HepG2 (cell line): Measurements from ENCODE around the gene TRAPPC3. TPM values are rescaled to one million over a fixed set of nuclear protein-coding genes. Genes with fewer than 3 reads are reported as not detected.

Experiments used
- ATAC-seq: fragments of 200-7000 bp; cut with Tn5 transposase; 3 replicates; pipeline ENCODE4 v1.9.1; 2020; ENCODE audit warnings: mild to moderate bottlenecking, moderate library complexity
- BruUV-seq: library from RNA; stranded (reverse); fragments of 400-500 nt; replicated peaks from 2 replicates; lab custom pipeline; 2021; lab: Mats Ljungman, UMichigan
- CTCF ChIA-PET: fragments of 300-600 bp; formaldehyde crosslinking; extraction: SDS; loops from one replicate; lab custom pipeline; 2021; ENCODE audit warnings: low total read pairs, inconsistent platforms, low intra/inter-chr PET ratio; lab: Yijun Ruan, JAX
- POLR2A ChIA-PET: fragments of 350-600 bp; sonication (Branson Sonifier 250); formaldehyde crosslinking; loops from one replicate; lab custom pipeline; 2020; ENCODE audit warnings: antibody characterized with exemption, inconsistent platforms; lab: Yijun Ruan, JAX
- DNase-seq: peaks from one replicate; pipeline ENCODE4 v3.0.0-alpha.2; 2015; ENCODE audit warnings: low spot score
- FAIRE-seq: peaks from 3 replicates; lab custom pipeline; 2011; peaks lifted over from hg19 to GRCh38; lab: Jason Lieb, UNC
- H2AFZ ChIP-seq: one replicate; pipeline ENCODE4 v1.6.1; 2011; ENCODE audit warnings: low read length, inconsistent platforms
- H3K27ac ChIP-seq: fragments of 300-600 bp; 3 replicates; pipeline ENCODE4 v1.8.0; 2011; ENCODE audit warnings: mixed run types, mild to moderate bottlenecking, mixed read lengths, low read length, inconsistent platforms; ENCODE audit not compliant: insufficient read depth; ENCODE audit errors: extremely low read length
- H3K27me3 ChIP-seq, 2 experiments: fragments of 200-600 bp in 1 of 2; 2 replicates in 1 of 2; 3 replicates in 1 of 2; pipeline versions ENCODE4 v1.6.0 to v1.8.0; 2011; ENCODE audit warnings: low read length in 2 of 2, mild to moderate bottlenecking in 2 of 2, moderate library complexity in 2 of 2, inconsistent platforms in 1 of 2; ENCODE audit not compliant: insufficient read depth in 2 of 2, control insufficient read depth in 1 of 2
- H3K36me3 ChIP-seq, 2 experiments: fragments of 200-600 bp in 1 of 2; replicated peaks in 1 of 2; 2 replicates in 1 of 2; 3 replicates in 1 of 2; pipeline versions ENCODE4 v1.5.1 to v1.8.0; 2011; ENCODE audit warnings: low read length in 2 of 2, inconsistent platforms in 1 of 2; ENCODE audit not compliant: insufficient read depth in 2 of 2, control insufficient read depth in 1 of 2
- H3K4me1 ChIP-seq: 2 replicates; pipeline ENCODE4 v1.5.1; 2012; ENCODE audit warnings: low read length, inconsistent platforms; ENCODE audit not compliant: insufficient read depth
- H3K4me2 ChIP-seq: 2 replicates; pipeline ENCODE4 v1.6.0; 2011; ENCODE audit warnings: low read depth, low read length, inconsistent platforms
- H3K4me3 ChIP-seq, 3 experiments: fragments of 200-600 bp in 1 of 3; sonication (generic), shearing (Covaris generic) in 1 of 3; replicated peaks in 1 of 3; 2 replicates each; pipeline ENCODE4 v1.5.1; 2011 to 2016; ENCODE audit warnings: low read length in 3 of 3, inconsistent platforms in 2 of 3, low read depth in 2 of 3, mild to moderate bottlenecking in 2 of 3, control low read depth in 1 of 3, mixed read lengths in 1 of 3; ENCODE audit not compliant: insufficient read depth in 1 of 3
- H3K79me2 ChIP-seq: one replicate; pipeline ENCODE4 v1.6.1; 2011; ENCODE audit warnings: low read length, inconsistent platforms; ENCODE audit not compliant: insufficient read depth
- H3K9ac ChIP-seq: 2 replicates; pipeline ENCODE4 v1.6.0; 2011; ENCODE audit warnings: mild to moderate bottlenecking, low read depth, low read length, inconsistent platforms; ENCODE audit not compliant: insufficient read depth
- H3K9me3 ChIP-seq: 2 replicates; pipeline ENCODE4 v1.5.1; 2012; ENCODE audit warnings: mild to moderate bottlenecking, low read length
- H4K20me1 ChIP-seq: 2 replicates; pipeline ENCODE4 v1.6.0; 2011; ENCODE audit warnings: inconsistent platforms, mild to moderate bottlenecking, low read length, moderate library complexity; ENCODE audit not compliant: insufficient read depth
- ATF7 ChIP-seq, 2 experiments: fragments of 450-650 bp in 1 of 2; sonication (generic) in 1 of 2; formaldehyde crosslinking in 1 of 2; IDR thresholded peaks; 2 replicates each; pipeline versions ENCODE4 v1.4.0 to v1.6.1; 2016 to 2020; ENCODE audit warnings: antibody characterized with exemption in 1 of 2, mild to moderate bottlenecking in 1 of 2, missing genetic modification reagents in 1 of 2
- CHD4 ChIP-seq: fragments of 200-600 bp; sonication (generic); IDR thresholded peaks from 2 replicates; pipeline ENCODE4 v1.7.0; 2017; ENCODE audit warnings: mild to moderate bottlenecking, low read length, borderline replicate concordance
- ELF1 ChIP-seq: sonication (generic); formaldehyde crosslinking; IDR thresholded peaks from 2 replicates; pipeline ENCODE4 v1.4.0; 2020; ENCODE audit warnings: missing genetic modification reagents
- HNRNPLL ChIP-seq: fragments of 200-400 bp; formaldehyde crosslinking; IDR thresholded peaks from 2 replicates; pipeline ENCODE4 v1.6.1; 2017; ENCODE audit warnings: mild to moderate bottlenecking, low read depth, low read length; ENCODE audit not compliant: poor library complexity, severe bottlenecking
- MLLT10 ChIP-seq: sonication (generic); formaldehyde crosslinking; IDR thresholded peaks from 2 replicates; pipeline ENCODE4 v1.4.0; 2020; ENCODE audit warnings: missing genetic modification reagents
- NFATC3 ChIP-seq: sonication (generic); formaldehyde crosslinking; IDR thresholded peaks from 2 replicates; pipeline ENCODE4 v1.5.1; 2020; ENCODE audit warnings: mild to moderate bottlenecking, missing genetic modification reagents
- NFKB2 ChIP-seq: sonication (generic); formaldehyde crosslinking; IDR thresholded peaks from 2 replicates; pipeline ENCODE4 v1.4.0; 2020; ENCODE audit warnings: missing genetic modification reagents, borderline replicate concordance
- PHF8 ChIP-seq: sonication (generic); formaldehyde crosslinking; IDR thresholded peaks from 2 replicates; pipeline ENCODE4 v1.5.0; 2020; ENCODE audit warnings: missing genetic modification reagents
- PRMT3 ChIP-seq: sonication (generic); formaldehyde crosslinking; IDR thresholded peaks from 2 replicates; pipeline ENCODE4 v1.8.1; 2022; ENCODE audit warnings: low read depth, mild to moderate bottlenecking, moderate library complexity, missing genetic modification reagents, borderline replicate concordance
- U2AF1 ChIP-seq: fragments of 200-400 bp; formaldehyde crosslinking; optimal IDR thresholded peaks from 2 replicates; pipeline ENCODE3; 2017; ENCODE audit warnings: mild to moderate bottlenecking, low read depth, low read length
- XRCC5 ChIP-seq: fragments of 200-400 bp; formaldehyde crosslinking; optimal IDR thresholded peaks from 2 replicates; pipeline ENCODE3; 2017; ENCODE audit warnings: mild to moderate bottlenecking, low read length
- ZNF333 ChIP-seq: sonication (generic); formaldehyde crosslinking; IDR thresholded peaks from 2 replicates; pipeline ENCODE4 v1.4.0; 2020; ENCODE audit warnings: mild to moderate bottlenecking, missing genetic modification reagents, borderline replicate concordance
- ZNF563 ChIP-seq: sonication (generic); formaldehyde crosslinking; IDR thresholded peaks from 2 replicates; pipeline ENCODE4 v1.8.0; 2022; ENCODE audit warnings: mild to moderate bottlenecking, moderate library complexity, missing genetic modification reagents
- ZNF615 ChIP-seq: sonication (generic); formaldehyde crosslinking; IDR thresholded peaks from 2 replicates; pipeline ENCODE4 v1.5.0; 2020; ENCODE audit warnings: mild to moderate bottlenecking, missing genetic modification reagents, borderline replicate concordance
- ZSCAN12 ChIP-seq: sonication (generic); formaldehyde crosslinking; IDR thresholded peaks from 2 replicates; pipeline ENCODE4 v1.9.0; 2021; ENCODE audit warnings: mild to moderate bottlenecking, missing genetic modification reagents
- WGBS: methylation state at CpG from one replicate; pipeline ENCODE4 v1.1.6; 2017; ENCODE audit warnings: low lambda C conversion rate; 5-methylcytosine and 5-hydroxymethylcytosine counted together
- in situ Hi-C: cut with HindIII; loops from 2 replicates; pipeline ENCODE4 v1.10.0; 2017; ENCODE audit warnings: low pct_unique_long_range_greater_than_20kb; ENCODE audit not compliant: extremely low pct_ligation_motif_present
- intact Hi-C: fragments of 100-400 bp; cut with micrococcal nuclease; formaldehyde crosslinking; loops from one replicate; pipeline ENCODE4 v1.10.0; 2022; ENCODE audit not compliant: unreplicated experiment
- polyA plus RNA-seq, 8 experiments: library from polyadenylated mRNA; depleted of rRNA in 3 of 8; stranded (reverse) in 7 of 8; unstranded in 1 of 8; fragments of >200 nt; fragmentation: Illumina TruSeq in 4 of 8; extraction: Trizol in 4 of 8; gene quantifications; 2 replicates each; pipeline versions ENCODE4 v1.2.1 to v1.2.3, GENCODE V29; 2011 to 2016; ENCODE audit warnings: low read depth in 4 of 8, missing spikeins in 1 of 8, mixed read lengths in 1 of 8; ENCODE audit not compliant: insufficient read depth in 1 of 8
- total RNA-seq, 5 experiments: library from RNA; depleted of rRNA; stranded (reverse); fragments of >200 nt; fragmentation: Illumina TruSeq; extraction: Trizol; gene quantifications; 2 replicates each; pipeline ENCODE4 v1.2.3, GENCODE V29; 2016; ENCODE audit warnings: low read depth in 1 of 5
- TF ChIP-seq, protein P1 (sequence below): sonication (generic); formaldehyde crosslinking; conservative IDR thresholded peaks from 2 replicates; pipeline ENCODE4 v1.8.0; 2022; ENCODE audit warnings: low read depth, missing genetic modification reagents

TRAPPC3 gene
- total and polyA plus RNA-seq, 2 of the 13 experiments (the other 11 are each of a cell fraction or from before 2014, with no cell fraction given), result 53.7 to 62.4 TPM

DNA sequence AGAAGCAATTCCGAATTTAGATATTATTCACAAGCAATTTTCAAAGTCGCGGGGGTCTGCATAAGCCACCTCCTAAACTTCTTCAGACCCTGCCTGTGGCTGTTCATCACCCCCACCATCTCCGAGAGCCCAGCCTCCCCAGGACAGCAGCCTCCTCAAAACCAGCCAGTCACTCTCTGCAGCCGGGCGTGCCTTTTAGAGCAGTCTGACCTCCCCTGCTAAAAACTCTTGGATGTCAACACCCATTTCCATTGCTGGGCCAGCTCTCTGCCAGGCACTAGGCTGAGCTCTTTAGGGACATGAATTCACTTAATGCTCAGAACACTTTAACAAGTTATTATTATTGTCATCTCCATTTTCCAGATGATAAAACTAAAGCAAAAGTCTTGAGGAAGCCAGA, 48.9 kb downstream of the TRAPPC3 start:
- Histone ChIP-seq H3K4me3 (no peak overlapping the region), H3K27me3 (no peaks in the 10 kb centered on the region), H3K79me2 (no peaks in the 10 kb centered on the region), H4K20me1 (no peaks in the 10 kb centered on the region), H2AFZ (no peak overlapping the region), H3K36me3 (peaks cover 1 to 8% of the 10 kb centered on the region in 2 experiments; a peak in 4 of 5 replicates), H3K4me2 (no peak overlapping the region), H3K9me3 (no peaks in the 10 kb centered on the region), H3K9ac (no peak overlapping the region), H3K27ac (no peak overlapping the region), H3K4me1 (peaks cover 33% of the 10 kb centered on the region)
- ATAC-seq (no peak), FAIRE-seq (no peak), DNase-seq (no peak)
- ChIA-PET POLR2A (no interaction called here), CTCF (interaction anchor here (2.6 to 5.0 kb wide), 2 partner anchors 34 to 87 kb away, joined by 34 to 104 read pairs; no protein-coding TSS in a partner anchor)
- in situ Hi-C loops, result no loop called here
- intact Hi-C loops, result loop anchor here (1.0 kb wide), 1 partner anchor 88 kb away; no protein-coding TSS in a partner anchor
- WGBS, result 64% methylated on average over 6 of the region's 6 CpGs
- BruUV-seq, result no TSS peak
- TF ChIP-seq U2AF1 (no peak), NFKB2 (CRISPR knock-in tag) (0 out of 2 replicates have a peak, but pooled peaks have one; percentile 6)

GRCh38 chr1:36099681-36100341, 49.5 kb downstream of the TRAPPC3 start:
- H3K9ac ChIP-seq, result peak overlapping the region; percentile 63; the same call in 1 of the 2 replicates
- ATAC-seq (peak; percentile 86), DNase-seq (peak; percentile 73), FAIRE-seq (peak; percentile 74)
- 5% methylated on average over 9 of the region's 18 CpGs for WGBS
- H3K27me3 ChIP-seq, result no peaks in the 10 kb centered on the region
- H3K4me1 ChIP-seq, result peaks cover 29% of the 10 kb centered on the region; the same call in 1 of the 2 replicates
- peak overlapping the region; percentile 69 for H3K4me2 ChIP-seq
- no peak overlapping the region for H2AFZ ChIP-seq
- intact Hi-C loops (loop anchor here (1.0 to 5.0 kb wide), 3 partner anchors 34 to 187 kb away; no protein-coding TSS in a partner anchor), in situ Hi-C loops (loop anchor here (5.0 kb wide), 1 partner anchor 32 kb away; no protein-coding TSS in a partner anchor)
- H3K36me3 ChIP-seq, result peaks cover 3 to 11% of the 10 kb centered on the region in 2 experiments; a peak in 4 of 5 replicates
- no peaks in the 10 kb centered on the region for H3K9me3 ChIP-seq
- BruUV-seq, result no TSS peak
- no peaks in the 10 kb centered on the region for H4K20me1 ChIP-seq
- no peaks in the 10 kb centered on the region for H3K79me2 ChIP-seq
- no peak overlapping the region for H3K27ac ChIP-seq
- POLR2A ChIA-PET, result no interaction called here
- CTCF ChIA-PET, result interaction anchor here (0.6 to 5.0 kb wide), 5 partner anchors 34 to 185 kb away, joined by 3 to 104 read pairs (median 3); no protein-coding TSS in a partner anchor
- H3K4me3 ChIP-seq, result peak overlapping the region in 2 of 3 experiments; percentile 42 to 60; a peak in 3 of 6 replicates
- no peak for TF ChIP-seq PHF8 (CRISPR knock-in tag)
- 0 out of 2 replicates have a peak, but pooled peaks have one; percentile 50 for TF ChIP-seq ZNF333 (CRISPR knock-in tag)
- no peak for TF ChIP-seq ZNF563 (CRISPR knock-in tag)
- no peak for TF ChIP-seq CHD4
- TF ChIP-seq ATF7 (IDR thresholded peaks at IDR 0.05), result no peak
- TF ChIP-seq ATF7 (CRISPR knock-in tag; IDR thresholded peaks at IDR 0.05), result no peak
- TF ChIP-seq PRMT3 (CRISPR knock-in tag), result no peak
- TF ChIP-seq HNRNPLL, result no peak
- no peak for TF ChIP-seq ZSCAN12
- TF ChIP-seq ZNF615 (CRISPR knock-in tag), result no peak
- TF ChIP-seq XRCC5, result peak; percentile 25
- TF ChIP-seq NFATC3 (CRISPR knock-in tag), result no peak
- TF ChIP-seq, protein P1, sequence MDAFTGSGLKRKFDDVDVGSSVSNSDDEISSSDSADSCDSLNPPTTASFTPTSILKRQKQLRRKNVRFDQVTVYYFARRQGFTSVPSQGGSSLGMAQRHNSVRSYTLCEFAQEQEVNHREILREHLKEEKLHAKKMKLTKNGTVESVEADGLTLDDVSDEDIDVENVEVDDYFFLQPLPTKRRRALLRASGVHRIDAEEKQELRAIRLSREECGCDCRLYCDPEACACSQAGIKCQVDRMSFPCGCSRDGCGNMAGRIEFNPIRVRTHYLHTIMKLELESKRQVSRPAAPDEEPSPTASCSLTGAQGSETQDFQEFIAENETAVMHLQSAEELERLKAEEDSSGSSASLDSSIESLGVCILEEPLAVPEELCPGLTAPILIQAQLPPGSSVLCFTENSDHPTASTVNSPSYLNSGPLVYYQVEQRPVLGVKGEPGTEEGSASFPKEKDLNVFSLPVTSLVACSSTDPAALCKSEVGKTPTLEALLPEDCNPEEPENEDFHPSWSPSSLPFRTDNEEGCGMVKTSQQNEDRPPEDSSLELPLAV (CRISPR knock-in tag), result no peak
- TF ChIP-seq MLLT10 (CRISPR knock-in tag), result no peak
- no peak for TF ChIP-seq ELF1 (CRISPR knock-in tag)
